SH-SY5Y (cell line): ENCODE data around the gene ST3GAL5.

Experiments used
- GATA2 ChIP-seq: IDR thresholded peaks from 2 replicates; pipeline ENCODE4 v1.6.1; 2011; ENCODE audit warnings: mild to moderate bottlenecking, low read depth, low read length
- GATA3 ChIP-seq: IDR thresholded peaks from 2 replicates; pipeline ENCODE4 v1.6.1; 2011; ENCODE audit warnings: low read depth, mild to moderate bottlenecking, low read length, moderate library complexity

DNA sequence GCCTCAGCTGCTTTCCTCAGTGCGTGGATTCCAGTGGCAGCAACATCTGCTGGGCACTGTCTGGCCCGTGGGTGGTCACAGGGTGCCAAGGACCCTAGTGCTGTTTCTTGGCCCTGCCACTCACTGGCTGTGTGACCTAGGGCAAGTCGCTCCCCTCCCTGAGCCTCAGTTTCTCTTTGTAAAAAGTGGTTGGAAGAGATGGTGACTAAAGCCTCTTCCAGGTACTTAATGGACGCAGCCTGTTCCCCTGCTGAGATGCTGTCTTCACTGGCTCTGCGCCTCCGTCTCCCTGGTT, 92.8 kb downstream of the ST3GAL5 start:
- no peak for TF ChIP-seq GATA2
- TF ChIP-seq GATA3: no peak
